Neuronal stem cell (in vitro differentiated cells): ENCODE results near the gene DDX52.

Source experiments
- DNase-seq: peaks from one replicate; pipeline ENCODE4 v3.0.0-alpha.2; 2013; ENCODE audit warnings: low spot score
- H2AFZ ChIP-seq: one replicate; pipeline ENCODE4 v1.6.1; 2013; ENCODE audit warnings: mild to moderate bottlenecking, low read length, inconsistent platforms
- H2AK5ac ChIP-seq: 2 replicates; pipeline ENCODE4 v1.6.1; 2013; ENCODE audit warnings: low read depth, mild to moderate bottlenecking, inconsistent platforms, low read length, moderate library complexity, mixed read lengths
- H2BK120ac ChIP-seq: 2 replicates; pipeline ENCODE4 v1.6.1; 2013; ENCODE audit warnings: low read depth, mild to moderate bottlenecking, inconsistent platforms, low read length, moderate library complexity, mixed read lengths
- H2BK12ac ChIP-seq: one replicate; pipeline ENCODE4 v1.6.1; 2013; ENCODE audit warnings: low read length, inconsistent platforms
- H2BK15ac ChIP-seq: 2 replicates; pipeline ENCODE4 v1.6.1; 2013; ENCODE audit warnings: mild to moderate bottlenecking, low read length, inconsistent platforms, mixed read lengths
- H2BK5ac ChIP-seq: one replicate; pipeline ENCODE4 v1.6.1; 2013; ENCODE audit warnings: inconsistent platforms, mild to moderate bottlenecking, low read length, moderate library complexity
- H3K14ac ChIP-seq: one replicate; pipeline ENCODE4 v1.6.1; 2013; ENCODE audit warnings: low read length, inconsistent platforms
- H3K18ac ChIP-seq: 2 replicates; pipeline ENCODE4 v1.6.1; 2013; ENCODE audit warnings: low read length, inconsistent platforms
- H3K23ac ChIP-seq: 2 replicates; pipeline ENCODE4 v1.6.1; 2013; ENCODE audit warnings: low read depth, mild to moderate bottlenecking, mixed read lengths, low read length, inconsistent platforms; ENCODE audit not compliant: poor library complexity
- H3K27ac ChIP-seq: replicated peaks from 3 replicates; pipeline ENCODE4 v1.5.1; 2013; ENCODE audit warnings: low read length, inconsistent platforms
- H3K27me3 ChIP-seq, 3 experiments: 2 replicates each; pipeline ENCODE4 v1.6.1; 2013; ENCODE audit warnings: low read length in 3 of 3, mild to moderate bottlenecking in 2 of 3, inconsistent platforms in 1 of 3, low read depth in 1 of 3, mixed read lengths in 1 of 3, moderate library complexity in 1 of 3; ENCODE audit not compliant: control insufficient read depth in 3 of 3, insufficient read depth in 3 of 3
- H3K36me3 ChIP-seq, 2 donors: replicated peaks in 1 of 2; 2 replicates each; pipeline ENCODE4 v1.6.1; 2013; ENCODE audit warnings: low read length in 2 of 2; ENCODE audit not compliant: control insufficient read depth in 2 of 2, insufficient read depth in 2 of 2
- H3K4ac ChIP-seq: 2 replicates; pipeline ENCODE4 v1.6.1; 2013; ENCODE audit warnings: inconsistent platforms, mild to moderate bottlenecking, low read length, moderate library complexity
- H3K4me1 ChIP-seq, 2 donors: 1 replicate in 1 of 2; 2 replicates in 1 of 2; pipeline ENCODE4 v1.6.1; 2013; ENCODE audit warnings: low read length in 2 of 2, low read depth in 1 of 2; ENCODE audit not compliant: control insufficient read depth in 2 of 2, insufficient read depth in 1 of 2
- H3K4me2 ChIP-seq: one replicate; pipeline ENCODE4 v1.6.1; 2013; ENCODE audit warnings: mild to moderate bottlenecking, low read length, inconsistent platforms; ENCODE audit not compliant: insufficient read depth, poor library complexity, severe bottlenecking
- H3K4me3 ChIP-seq, 2 donors: 2 replicates each; pipeline ENCODE4 v1.5.1; 2013; ENCODE audit warnings: low read length in 2 of 2, mild to moderate bottlenecking in 2 of 2, inconsistent platforms in 1 of 2, moderate library complexity in 1 of 2
- H3K79me1 ChIP-seq: one replicate; pipeline ENCODE4 v1.6.1; 2013; ENCODE audit warnings: low read depth, mild to moderate bottlenecking, inconsistent platforms, low read length, moderate library complexity
- H3K9ac ChIP-seq: one replicate; pipeline ENCODE4 v1.6.1; 2013; ENCODE audit warnings: mild to moderate bottlenecking, low read depth, low read length, inconsistent platforms; ENCODE audit not compliant: poor library complexity
- H3K9me3 ChIP-seq, 2 donors: replicated peaks in 1 of 2; 2 replicates each; pipeline versions ENCODE3 to v1.6.1; 2013; ENCODE audit warnings: low read length in 2 of 2, mild to moderate bottlenecking in 2 of 2, inconsistent platforms in 1 of 2, low read depth in 1 of 2, mixed read lengths in 1 of 2, moderate library complexity in 1 of 2; ENCODE audit not compliant: control insufficient read depth in 2 of 2, insufficient read depth in 1 of 2
- H4K8ac ChIP-seq: one replicate; pipeline ENCODE4 v1.6.1; 2013; ENCODE audit warnings: low read depth, mild to moderate bottlenecking, inconsistent platforms, low read length, moderate library complexity
- H4K91ac ChIP-seq: one replicate; pipeline ENCODE4 v1.6.1; 2013; ENCODE audit warnings: low read length, low read depth, mild to moderate bottlenecking, inconsistent platforms; ENCODE audit not compliant: poor library complexity
- WGBS, 2 donors: extraction: QIAGEN DNeasy Blood & Tissue Kit; methylation state at CpG; one replicate each; pipeline ENCODE4 v1.1.7; 2013; ENCODE audit warnings: missing lambda C conversion rate in 2 of 2, mixed read lengths in 1 of 2; ENCODE audit not compliant: insufficient read length in 2 of 2, insufficient replicate concordance in 1 of 2; ENCODE audit errors: extremely low coverage in 2 of 2; 5-methylcytosine and 5-hydroxymethylcytosine counted together

Gene DDX52

GRCh38 chr17:37574427-37574826 lies 68.8 kb downstream of the DDX52 start:
- Histone ChIP-seq H2BK15ac (no peak overlapping the region), H2BK120ac (no peak overlapping the region), H3K79me1 (no peaks in the 10 kb centered on the region), H3K4me3 (no peak overlapping the region), H3K4me1 (no peaks in the 10 kb centered on the region), H3K18ac (no peak overlapping the region), H3K14ac (no peak overlapping the region), H3K4me2 (no peak overlapping the region), H2AFZ (no peak overlapping the region), H3K36me3 (peaks cover 10 to 88% of the 10 kb centered on the region in 2 donors), H4K8ac (no peak overlapping the region), H2AK5ac (no peak overlapping the region), H3K27me3 (no peaks in the 10 kb centered on the region), H3K9ac (no peak overlapping the region), H3K9me3 (peaks cover 0 to 15% of the 10 kb centered on the region in 2 donors), H4K91ac (no peak overlapping the region), H2BK12ac (no peak overlapping the region), H2BK5ac (no peak overlapping the region), H3K27ac (no peak overlapping the region), H3K23ac (no peak overlapping the region), H3K4ac (no peak overlapping the region)
- no CpG with 5 or more reads among the region's 2 CpGs for WGBS, 2 donors
- DNase-seq = no peak

- Histone ChIP-seq H2BK5ac (no peak overlapping the region), H3K14ac (no peak overlapping the region), H2BK12ac (no peak overlapping the region), H2AK5ac (no peak overlapping the region), H3K9ac (no peak overlapping the region), H2BK15ac (no peak overlapping the region), H3K23ac (no peak overlapping the region), H3K27ac (no peak overlapping the region), H3K4ac (no peak overlapping the region), H3K18ac (no peak overlapping the region), H3K79me1 (no peaks in the 10 kb centered on the region), H2BK120ac (no peak overlapping the region), H3K9me3 (peaks cover 0 to 15% of the 10 kb centered on the region in 2 donors), H2AFZ (no peak overlapping the region), H4K8ac (no peak overlapping the region), H3K4me1 (no peaks in the 10 kb centered on the region), H3K4me2 (no peak overlapping the region), H3K36me3 (peaks cover 8 to 93% of the 10 kb centered on the region in 2 donors), H4K91ac (no peak overlapping the region), H3K27me3 (no peaks in the 10 kb centered on the region), H3K4me3 (no peak overlapping the region)
- no peak for DNase-seq
- WGBS, 2 donors = no CpG with 5 or more reads among the region's 3 CpGs
Observed at GRCh38 chr17:37571674-37572073, 71.6 kb downstream of the DDX52 start.

GRCh38 chr17:37570527-37571093 lies 72.6 kb downstream of the DDX52 start:
- Histone ChIP-seq H3K18ac (no peak overlapping the region), H3K4me2 (no peak overlapping the region), H3K23ac (no peak overlapping the region), H2BK12ac (no peak overlapping the region), H3K27me3 (no peaks in the 10 kb centered on the region), H3K4ac (no peak overlapping the region), H3K9ac (no peak overlapping the region), H2BK120ac (no peak overlapping the region), H2AK5ac (no peak overlapping the region), H4K91ac (no peak overlapping the region), H3K9me3 (peaks cover 0 to 15% of the 10 kb centered on the region in 2 donors), H4K8ac (no peak overlapping the region), H2BK5ac (no peak overlapping the region), H3K36me3 (peaks cover 8 to 85% of the 10 kb centered on the region in 2 donors), H2BK15ac (no peak overlapping the region), H2AFZ (no peak overlapping the region), H3K4me3 (no peak overlapping the region), H3K4me1 (no peaks in the 10 kb centered on the region), H3K27ac (no peak overlapping the region), H3K79me1 (no peaks in the 10 kb centered on the region), H3K14ac (no peak overlapping the region)
- no CpG with 5 or more reads among the region's 8 CpGs for WGBS, 2 donors
- DNase-seq = peak; percentile 17

- no peak for DNase-seq
- H4K8ac ChIP-seq = no peak overlapping the region
- H3K9me3 ChIP-seq = peaks cover 0 to 3% of the 10 kb centered on the region in 2 donors
- no peak overlapping the region for H3K23ac ChIP-seq
- H2BK5ac ChIP-seq = no peak overlapping the region
- no peak overlapping the region for H2BK12ac ChIP-seq
- no peak overlapping the region for H3K14ac ChIP-seq
- no peak overlapping the region for H3K27ac ChIP-seq
- H2BK15ac ChIP-seq = no peak overlapping the region
- no peak overlapping the region for H4K91ac ChIP-seq
- H2AFZ ChIP-seq = no peak overlapping the region
- no CpG with 5 or more reads among the region's 2 CpGs for WGBS, 2 donors
- H3K4me3 ChIP-seq = no peak overlapping the region
- no peak overlapping the region for H3K4me2 ChIP-seq
- H2AK5ac ChIP-seq = no peak overlapping the region
- no peaks in the 10 kb centered on the region for H3K27me3 ChIP-seq
- no peak overlapping the region for H2BK120ac ChIP-seq
- H3K9ac ChIP-seq = no peak overlapping the region
- no peak overlapping the region for H3K4ac ChIP-seq
- H3K36me3 ChIP-seq = peaks cover 9 to 81% of the 10 kb centered on the region in 2 donors
- no peak overlapping the region for H3K18ac ChIP-seq
- H3K4me1 ChIP-seq = no peaks in the 10 kb centered on the region
- H3K79me1 ChIP-seq = no peaks in the 10 kb centered on the region
Observed at GRCh38 chr17:37568350-37569053, 74.7 kb downstream of the DDX52 start.
